T follicular helper cell (primary cell): ENCODE results near the gene ADAT2.

ENCODE experiments used
- DNase-seq: peaks from one replicate; pipeline ENCODE4 v3.0.0-alpha.2; 2020; ENCODE audit warnings: low read depth

The ADAT2 gene

GRCh38 chr6:143441680-143442545, 8.6 kb downstream of the ADAT2 start:
- DNase-seq, result no peak

DNA sequence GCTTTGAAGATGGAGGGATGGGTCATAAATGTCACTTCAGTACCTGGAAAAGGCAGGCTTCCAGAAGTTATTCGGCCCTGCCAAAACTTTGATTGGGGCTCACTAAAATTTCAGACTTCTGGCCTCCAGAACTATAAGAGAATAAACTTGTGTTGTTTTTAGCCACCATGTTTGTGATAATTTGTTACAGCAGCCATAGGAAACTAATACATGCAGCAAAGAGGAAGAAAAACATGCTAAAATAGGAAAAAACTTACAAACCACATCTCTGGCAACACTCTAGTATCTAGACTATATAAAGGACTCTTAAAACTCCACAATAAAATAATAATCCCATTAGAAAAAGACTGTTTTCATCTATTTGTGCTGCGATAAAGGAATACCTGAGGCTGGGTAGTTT, 9.5 kb downstream of the ADAT2 start:
- DNase-seq, result no peak

DNA sequence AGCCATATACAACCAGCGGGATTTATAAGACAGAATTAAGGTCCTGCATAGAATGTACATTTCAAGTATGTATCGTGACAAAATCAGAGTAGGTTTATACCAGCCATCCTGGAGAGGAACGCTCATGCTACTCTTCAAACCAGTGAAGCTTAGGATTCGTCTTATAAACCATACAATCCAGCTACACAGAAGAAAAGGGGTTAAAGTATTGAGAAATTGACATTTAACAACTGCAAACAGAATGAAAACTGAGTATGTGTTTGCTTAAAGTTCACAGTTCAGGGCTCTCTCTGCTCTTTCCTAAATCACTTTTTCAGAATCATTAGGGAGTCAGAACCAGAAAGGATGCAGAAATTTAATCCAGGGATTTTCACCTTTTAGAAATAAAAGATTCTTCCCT, 17.9 kb downstream of the ADAT2 start:
- no peak for DNase-seq

GRCh38 chr6:143431226-143431625, 19.3 kb downstream of the ADAT2 start:
- DNase-seq, result no peak

GRCh38 chr6:143429970-143430369, 20.5 kb downstream of the ADAT2 start:
- DNase-seq, result no peak

DNA sequence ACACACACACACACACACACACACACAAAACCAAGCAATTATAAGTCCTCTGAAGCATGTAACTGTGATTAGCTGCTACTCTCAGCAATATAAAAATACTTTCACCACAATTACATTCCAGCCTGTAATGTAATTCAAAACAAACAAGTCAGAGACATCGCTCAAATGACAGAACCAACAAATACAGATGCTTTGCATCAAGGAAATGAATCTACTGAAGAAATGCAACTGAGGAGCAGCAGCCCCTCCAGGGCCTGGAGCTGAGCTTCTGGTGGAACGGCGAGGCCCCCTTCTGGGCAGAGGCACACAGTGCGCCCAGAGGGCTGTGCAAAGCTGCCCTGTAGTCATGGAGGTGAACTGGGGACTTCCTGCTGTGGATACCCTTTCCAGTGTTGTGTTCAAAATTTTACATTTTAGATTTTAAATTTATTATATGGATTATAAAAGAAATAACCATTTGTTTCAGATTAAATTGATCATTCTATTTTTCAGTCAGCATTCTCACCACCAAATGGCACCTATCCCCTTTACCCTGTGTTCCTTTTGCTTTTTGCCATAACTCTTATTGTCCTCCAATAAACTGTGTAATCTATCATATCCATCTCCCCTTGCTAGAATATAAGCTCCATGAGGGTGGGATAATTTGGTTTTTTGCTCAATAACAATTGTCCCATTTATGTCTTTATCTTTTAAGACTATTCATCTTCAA, 23.2 kb downstream of the ADAT2 start:
- peak; percentile 60 for DNase-seq

DNA sequence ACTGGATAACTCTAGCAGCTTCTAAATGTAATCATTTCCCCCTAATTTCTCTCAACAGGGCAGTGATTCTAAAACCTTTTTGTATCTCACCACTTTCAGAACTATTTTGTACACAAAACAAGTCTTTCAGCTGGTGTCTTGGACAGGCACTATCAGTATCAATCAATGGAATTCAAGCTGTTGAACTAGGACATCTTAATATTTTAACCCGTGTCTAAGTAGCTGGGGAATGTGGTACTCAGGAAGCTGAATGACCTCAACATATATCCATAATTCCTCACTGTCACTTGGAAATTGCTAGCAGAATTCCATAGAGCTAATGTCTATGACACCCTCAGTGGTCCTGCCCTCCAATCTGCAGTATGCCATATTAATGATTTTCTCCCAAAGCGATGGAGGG, 24.5 kb downstream of the ADAT2 start:
- no peak for DNase-seq

DNA sequence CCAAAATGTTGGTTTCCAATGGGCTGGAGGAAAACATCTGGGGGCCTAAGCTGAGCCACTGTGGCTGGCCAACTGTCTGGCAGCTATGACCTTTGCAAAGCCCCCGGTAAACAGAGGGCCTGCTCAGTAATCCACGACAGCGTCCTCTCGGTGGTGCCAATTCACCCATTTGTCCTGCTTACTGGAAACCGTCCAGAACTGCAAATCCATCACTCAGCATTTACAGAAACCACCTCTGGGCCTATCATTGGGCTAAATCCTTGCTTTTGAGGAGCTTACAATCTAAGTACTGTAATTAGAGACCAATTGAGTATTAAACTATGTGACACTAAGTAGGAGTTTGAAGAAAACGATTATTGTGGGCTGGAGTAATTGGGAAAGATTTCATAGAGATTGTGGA, 31.0 kb downstream of the ADAT2 start:
- DNase-seq, result no peak

DNA sequence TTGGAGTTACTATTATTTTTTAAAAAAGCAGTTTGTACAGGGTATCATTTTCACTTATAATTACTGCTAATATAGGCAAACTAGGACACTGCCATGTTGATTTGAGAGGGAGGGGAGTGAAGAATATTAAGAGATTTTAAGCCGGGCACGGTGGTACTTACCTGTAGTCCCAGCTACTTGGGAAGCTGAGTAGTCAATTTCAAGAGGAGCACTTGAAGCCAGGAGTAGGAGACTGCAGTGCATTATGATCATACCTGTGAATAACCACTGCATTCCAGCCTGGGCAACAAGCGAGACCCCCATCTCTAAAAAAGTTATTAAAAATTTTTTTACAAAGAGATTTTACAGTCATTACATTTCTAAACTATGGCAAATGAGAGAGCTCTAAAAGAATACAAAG, 35.7 kb downstream of the ADAT2 start:
- DNase-seq, result no peak

GRCh38 chr6:143410859-143411270, 39.6 kb downstream of the ADAT2 start:
- DNase-seq, result no peak

GRCh38 chr6:143408787-143409162, 41.7 kb downstream of the ADAT2 start:
- DNase-seq, result no peak

DNA sequence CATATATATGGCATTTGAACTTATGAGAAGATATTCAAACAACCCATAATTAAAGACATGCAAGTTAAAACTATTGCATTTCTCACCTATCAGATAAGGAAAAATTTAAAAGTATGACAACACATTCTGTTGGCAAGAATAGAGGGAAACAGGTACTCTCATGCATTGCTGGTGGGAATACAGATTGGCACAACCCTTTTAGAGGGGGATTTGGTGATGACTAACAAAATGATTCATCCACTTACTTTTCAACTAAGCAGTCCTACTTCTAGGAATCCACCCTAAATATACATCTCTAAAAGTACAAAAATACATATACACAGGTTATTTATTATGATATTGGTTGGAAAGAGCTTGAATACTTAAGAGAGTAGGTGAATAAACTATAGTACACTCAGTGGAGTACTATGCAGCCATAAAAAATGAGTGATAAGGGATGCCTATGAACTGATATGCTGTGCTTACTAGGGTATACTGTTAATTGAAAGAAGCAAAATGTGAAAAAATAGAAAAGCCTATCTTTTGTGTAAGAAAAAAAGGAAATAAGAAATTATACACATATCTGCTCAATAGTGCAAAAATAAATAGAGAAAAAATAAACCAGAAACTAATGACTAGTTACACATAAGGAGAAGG, 42.2 kb downstream of the ADAT2 start:
- DNase-seq, result no peak

GRCh38 chr6:143406673-143407072, 43.8 kb downstream of the ADAT2 start:
- no peak for DNase-seq

DNA sequence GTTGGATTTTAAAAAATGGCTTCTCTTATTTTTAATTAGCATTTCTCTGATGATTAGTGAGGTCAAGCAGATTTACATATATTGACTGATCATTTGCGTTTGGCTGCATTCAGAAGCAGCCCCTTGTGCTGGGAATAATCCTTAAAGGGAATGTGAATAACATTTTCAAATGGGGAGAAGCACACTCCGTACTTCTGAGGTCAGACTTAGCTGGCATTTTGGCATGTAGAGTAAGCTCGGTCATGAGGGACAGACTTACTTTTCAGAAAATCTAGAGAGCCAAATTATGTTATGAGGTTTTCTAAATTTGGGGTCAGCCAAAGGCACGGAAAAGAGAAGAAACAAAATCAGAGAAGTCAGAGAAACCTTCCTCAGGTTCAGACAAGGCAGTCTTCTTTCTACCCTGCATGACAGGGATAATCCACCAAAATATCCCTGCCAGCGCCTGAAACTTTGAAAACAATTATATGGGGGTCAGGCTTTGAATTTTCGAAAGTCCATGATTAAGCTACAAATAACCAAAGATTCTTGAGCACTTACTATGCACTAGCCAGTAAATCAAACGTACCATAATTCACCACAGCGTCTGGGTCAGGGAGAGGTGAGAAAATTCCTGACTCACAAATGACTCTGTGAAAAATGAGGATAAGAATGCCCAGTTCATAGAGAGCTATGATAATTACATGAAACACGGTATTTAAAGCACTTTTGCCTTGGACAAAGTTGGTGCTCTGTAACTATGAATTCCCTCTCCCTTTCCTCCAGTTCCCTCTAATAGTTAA, 44.9 kb downstream of the ADAT2 start:
- no peak for DNase-seq

GRCh38 chr6:143402721-143403336, 47.7 kb downstream of the ADAT2 start:
- DNase-seq, result no peak

DNA sequence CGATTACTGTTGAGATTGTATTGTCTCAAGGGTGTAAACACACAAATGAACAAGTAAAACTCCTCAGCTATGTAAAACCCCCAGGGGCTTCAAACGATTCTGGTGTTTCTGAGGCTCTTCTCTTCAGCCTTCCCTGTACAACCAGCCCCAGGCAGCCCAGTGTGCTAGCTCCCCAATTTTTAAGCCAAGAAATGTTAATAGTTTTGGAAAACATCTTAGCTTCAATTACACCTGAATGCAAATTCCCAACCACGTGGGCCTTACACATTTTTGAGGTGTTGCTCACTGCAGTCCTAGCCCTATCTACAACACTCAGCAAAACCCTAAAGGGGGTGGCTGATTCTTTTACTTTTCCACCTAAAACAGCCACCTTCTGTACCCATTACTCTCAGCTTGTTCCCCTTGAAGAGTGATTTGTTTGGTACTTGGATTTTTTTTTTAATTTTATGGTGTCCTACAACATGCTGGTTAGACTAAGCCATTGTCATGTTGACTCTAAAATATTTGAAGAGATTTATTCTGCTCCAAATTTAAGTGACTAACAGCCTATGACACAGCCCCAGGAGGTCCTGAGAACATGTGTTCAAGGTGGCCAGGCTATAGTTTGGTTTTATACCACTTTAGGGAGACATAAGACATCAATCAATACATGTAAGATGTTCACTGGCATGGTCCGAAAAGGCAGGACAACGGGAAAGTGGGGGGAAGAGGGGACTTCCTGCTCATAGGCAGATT, 48.7 kb downstream of the ADAT2 start:
- DNase-seq, result no peak

- no peak for DNase-seq
These were observed 49.4 kb downstream of the ADAT2 start for GRCh38 chr6:143401068-143401446.

DNA sequence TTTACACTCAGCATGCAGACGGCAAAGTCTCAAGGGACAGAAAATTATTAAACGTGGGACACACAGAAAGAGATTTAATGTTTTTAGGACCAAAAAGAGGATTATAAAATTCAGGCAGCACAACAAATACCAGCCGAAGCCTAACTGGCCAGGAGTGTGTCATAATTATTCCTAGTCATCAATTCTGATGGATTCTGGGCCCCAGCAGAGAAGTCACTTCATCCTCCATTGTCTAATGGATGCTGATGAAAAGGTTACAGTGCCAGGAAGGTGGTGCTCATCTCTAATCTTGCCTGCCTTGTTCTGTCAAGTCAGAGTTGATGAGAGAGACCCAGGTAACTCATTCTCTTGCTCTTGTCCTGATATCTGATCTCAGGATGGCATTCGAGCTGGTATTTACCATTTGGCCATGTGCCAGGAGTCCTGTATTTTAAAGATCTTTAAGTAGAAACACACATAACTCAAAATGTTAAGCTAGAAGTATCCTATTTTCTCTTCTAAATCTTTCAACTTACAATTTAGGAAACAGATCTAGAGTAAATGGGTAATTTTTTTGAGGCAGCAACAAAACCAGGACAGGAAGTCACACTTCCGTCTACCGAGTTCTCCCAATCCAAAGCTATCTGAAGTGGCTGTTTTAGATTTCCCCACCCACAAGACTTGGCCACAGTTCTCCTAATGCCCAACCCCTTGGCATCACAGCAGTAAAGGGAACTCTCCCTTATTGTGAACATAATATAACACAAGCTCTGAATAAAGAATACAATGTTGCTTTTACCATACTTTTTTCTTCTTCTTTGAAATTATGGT, 50.0 kb downstream of the ADAT2 start:
- no peak for DNase-seq

- no peak for DNase-seq
These were observed 50.7 kb downstream of the ADAT2 start for GRCh38 chr6:143399775-143400174.

DNA sequence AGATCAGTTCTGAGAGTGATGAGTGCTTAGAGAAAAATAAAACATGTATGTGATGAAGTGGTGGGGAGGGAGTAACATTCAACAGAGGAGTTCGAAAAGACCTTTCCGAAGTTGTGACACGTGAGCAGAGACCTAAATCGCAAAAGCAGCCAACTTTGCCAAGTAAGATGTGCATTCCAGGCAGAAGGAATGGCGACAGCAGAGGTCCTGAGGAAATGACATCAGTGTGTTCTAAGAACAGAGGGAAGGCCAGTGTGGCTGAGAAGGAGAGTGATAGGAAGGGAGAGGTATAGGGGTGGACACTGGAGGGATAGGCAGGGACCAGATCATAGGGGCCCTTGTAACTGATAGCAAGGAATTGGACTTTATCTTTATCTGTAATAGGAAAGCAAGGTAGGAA, 51.3 kb downstream of the ADAT2 start:
- no peak for DNase-seq
